MCF 10A (cell line): Measurements from ENCODE around the gene MYOM3. TPM values are rescaled to one million over a fixed set of nuclear protein-coding genes. Genes with fewer than 3 reads are reported as not detected.
A peak's percentile ranks its signal among the peaks of the same experiment; 100 is the strongest.
"Not testable (repeated sequence)": the region's sequence is repeated elsewhere in the genome, so short reads cannot be mapped to it uniquely, and the experiment has no call there.

Experiments used
- BruUV-seq: library from RNA; stranded (reverse); fragments of 400-500 nt; replicated peaks from 2 replicates; lab custom pipeline; 2021; lab: Mats Ljungman, UMichigan
- CTCF ChIA-PET: fragments of 300-600 bp; sonication (Branson Sonifier 250); formaldehyde crosslinking; extraction: SDS; loops from one replicate; lab custom pipeline; 2021; ENCODE audit warnings: antibody characterized with exemption, inconsistent platforms; lab: Yijun Ruan, JAX
- POLR2A ChIA-PET: fragments of 300-600, 350-650 bp; sonication (Branson Sonifier 250); formaldehyde crosslinking; extraction: SDS; loops from one replicate; lab custom pipeline; 2020; ENCODE audit warnings: antibody characterized with exemption, inconsistent platforms; lab: Yijun Ruan, JAX
- DNase-seq: peaks from one replicate; pipeline ENCODE4 v3.0.0-alpha.2; 2018; ENCODE audit not compliant: unreplicated experiment
- H3K27ac Mint-ChIP-seq: one replicate; pipeline ENCODE4 v1.8.0; 2022; ENCODE audit warnings: mild to moderate bottlenecking, low read depth, mixed read lengths; ENCODE audit not compliant: unreplicated experiment
- H3K27me3 Mint-ChIP-seq: one replicate; pipeline ENCODE4 v1.8.0; 2022; ENCODE audit warnings: mixed read lengths; ENCODE audit not compliant: insufficient read depth, unreplicated experiment
- H3K36me3 Mint-ChIP-seq: one replicate; pipeline ENCODE4 v1.8.0; 2022; ENCODE audit warnings: mild to moderate bottlenecking, moderate library complexity, mixed read lengths; ENCODE audit not compliant: insufficient read depth, unreplicated experiment
- H3K4me1 Mint-ChIP-seq: one replicate; pipeline ENCODE4 v1.8.0; 2022; ENCODE audit warnings: mixed read lengths; ENCODE audit not compliant: insufficient read depth, unreplicated experiment
- H3K4me3 Mint-ChIP-seq: one replicate; pipeline ENCODE4 v1.8.0; 2022; ENCODE audit warnings: mild to moderate bottlenecking, moderate library complexity, mixed read lengths; ENCODE audit not compliant: unreplicated experiment
- H3K9me3 Mint-ChIP-seq: one replicate; pipeline ENCODE4 v1.8.0; 2022; ENCODE audit warnings: mixed read lengths; ENCODE audit not compliant: unreplicated experiment
- intact Hi-C: fragments of 100-400 bp; cut with micrococcal nuclease; formaldehyde crosslinking; loops from 2 replicates; pipeline ENCODE4 v1.14.1; 2022
- total RNA-seq: library from RNA; stranded (reverse); gene quantifications from 2 replicates; pipeline ENCODE4 v1.2.3, GENCODE V29; 2022
- TF ChIP-seq, protein P1 (sequence below): fragments of 200-600 bp; IDR thresholded peaks from one replicate; pipeline ENCODE4 v1.8.0; 2022; ENCODE audit warnings: antibody characterized with exemption, mild to moderate bottlenecking; ENCODE audit not compliant: unreplicated experiment

MYOM3 gene
- total RNA-seq, 1 experiment from 2014 or later, result 0.05 TPM

DNA sequence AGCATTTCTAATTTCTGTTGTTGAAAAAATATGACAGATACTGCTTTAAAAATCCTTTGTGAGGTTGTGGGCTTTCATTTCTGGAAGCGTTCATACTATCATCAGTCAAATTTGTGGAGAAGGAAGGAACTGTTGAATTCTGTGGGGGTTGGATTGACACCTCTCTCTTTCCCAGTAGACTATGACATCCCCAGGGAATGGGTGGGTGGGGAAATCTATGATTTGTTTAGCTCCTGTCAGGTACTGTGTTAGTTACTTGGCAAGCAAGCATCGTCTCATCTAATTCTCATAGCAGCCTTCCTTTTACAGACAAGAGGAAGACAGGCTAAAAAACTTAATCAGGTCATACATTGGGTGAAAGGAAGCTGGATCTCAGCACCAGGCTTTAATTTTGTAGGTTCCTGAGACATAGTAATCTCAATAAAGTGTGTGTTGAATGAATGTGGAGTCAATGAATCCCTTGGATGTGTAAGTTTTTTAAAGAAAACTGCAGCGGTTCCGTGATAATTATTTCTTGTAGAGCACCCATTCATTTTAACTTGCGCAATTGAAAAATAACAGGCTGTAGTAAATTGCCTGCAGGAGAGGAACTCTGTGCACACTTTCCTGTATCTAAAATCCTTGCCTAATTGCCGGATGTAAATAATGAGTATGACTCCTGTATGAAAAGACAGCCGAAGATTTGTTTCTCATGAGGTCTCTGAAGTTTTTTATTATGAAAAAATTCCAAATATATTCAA is 60.6 kb downstream of the MYOM3 start:
- TF ChIP-seq, protein P1, sequence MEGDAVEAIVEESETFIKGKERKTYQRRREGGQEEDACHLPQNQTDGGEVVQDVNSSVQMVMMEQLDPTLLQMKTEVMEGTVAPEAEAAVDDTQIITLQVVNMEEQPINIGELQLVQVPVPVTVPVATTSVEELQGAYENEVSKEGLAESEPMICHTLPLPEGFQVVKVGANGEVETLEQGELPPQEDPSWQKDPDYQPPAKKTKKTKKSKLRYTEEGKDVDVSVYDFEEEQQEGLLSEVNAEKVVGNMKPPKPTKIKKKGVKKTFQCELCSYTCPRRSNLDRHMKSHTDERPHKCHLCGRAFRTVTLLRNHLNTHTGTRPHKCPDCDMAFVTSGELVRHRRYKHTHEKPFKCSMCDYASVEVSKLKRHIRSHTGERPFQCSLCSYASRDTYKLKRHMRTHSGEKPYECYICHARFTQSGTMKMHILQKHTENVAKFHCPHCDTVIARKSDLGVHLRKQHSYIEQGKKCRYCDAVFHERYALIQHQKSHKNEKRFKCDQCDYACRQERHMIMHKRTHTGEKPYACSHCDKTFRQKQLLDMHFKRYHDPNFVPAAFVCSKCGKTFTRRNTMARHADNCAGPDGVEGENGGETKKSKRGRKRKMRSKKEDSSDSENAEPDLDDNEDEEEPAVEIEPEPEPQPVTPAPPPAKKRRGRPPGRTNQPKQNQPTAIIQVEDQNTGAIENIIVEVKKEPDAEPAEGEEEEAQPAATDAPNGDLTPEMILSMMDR, result no peak
- Mint-ChIP-seq H3K4me3 (no peak overlapping the region), H3K4me1 (peaks cover 9% of the 10 kb centered on the region), H3K9me3 (no peaks in the 10 kb centered on the region), H3K27ac (no peak overlapping the region), H3K27me3 (no peaks in the 10 kb centered on the region), H3K36me3 (no peaks in the 10 kb centered on the region)
- ChIA-PET CTCF (interaction anchor here (0.7 to 1.5 kb wide), 4 partner anchors 20 to 340 kb away, joined by 3 to 5 read pairs (median 3); no protein-coding TSS in a partner anchor), POLR2A (interaction anchor here (0.6 to 1.6 kb wide), 5 partner anchors 10 to 689 kb away, joined by 3 to 5 read pairs (median 3); partner anchors contain the start of gene SRSF10)
- intact Hi-C loops, result no loop called here
- no TSS peak for BruUV-seq
- DNase-seq, result peak; percentile 70

DNA sequence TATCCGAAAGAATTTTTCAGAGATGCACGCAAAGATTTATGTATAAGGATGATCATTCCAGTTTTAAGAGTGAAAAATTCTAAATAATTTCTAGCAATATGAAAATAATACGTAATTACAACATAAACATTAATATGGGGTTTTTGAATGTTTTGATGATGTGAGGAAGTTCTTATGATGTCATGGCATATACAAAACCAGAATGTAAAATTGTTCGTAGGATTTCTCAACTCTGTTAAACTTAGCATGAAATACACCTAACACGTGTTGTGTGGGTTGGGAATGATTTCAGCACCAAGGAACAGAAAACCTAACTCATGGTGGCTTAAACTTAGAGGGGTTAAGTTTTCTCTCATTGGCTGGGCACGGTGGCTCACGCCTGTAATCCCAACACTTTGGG is 62.2 kb downstream of the MYOM3 start:
- peaks cover 17% of the 10 kb centered on the region for H3K4me1 Mint-ChIP-seq
- no TSS peak for BruUV-seq
- H3K27me3 Mint-ChIP-seq, result no peaks in the 10 kb centered on the region
- H3K36me3 Mint-ChIP-seq, result no peaks in the 10 kb centered on the region
- H3K4me3 Mint-ChIP-seq, result no peak overlapping the region
- TF ChIP-seq, protein P1, result no peak
- CTCF ChIA-PET, result interaction anchor here (0.7 to 1.1 kb wide), 2 partner anchors 21 to 662 kb away, joined by 3 read pairs; no protein-coding TSS in a partner anchor
- DNase-seq, result no peak
- H3K27ac Mint-ChIP-seq, result no peak overlapping the region
- POLR2A ChIA-PET, result interaction anchor here (1.6 kb wide), 1 partner anchor 69 kb away, joined by 4 read pairs; the partner anchor contains the start of gene SRSF10
- H3K9me3 Mint-ChIP-seq, result no peaks in the 10 kb centered on the region
- intact Hi-C loops, result loop anchor here (5.0 kb wide), 1 partner anchor 82 kb away; no protein-coding TSS in a partner anchor

DNA sequence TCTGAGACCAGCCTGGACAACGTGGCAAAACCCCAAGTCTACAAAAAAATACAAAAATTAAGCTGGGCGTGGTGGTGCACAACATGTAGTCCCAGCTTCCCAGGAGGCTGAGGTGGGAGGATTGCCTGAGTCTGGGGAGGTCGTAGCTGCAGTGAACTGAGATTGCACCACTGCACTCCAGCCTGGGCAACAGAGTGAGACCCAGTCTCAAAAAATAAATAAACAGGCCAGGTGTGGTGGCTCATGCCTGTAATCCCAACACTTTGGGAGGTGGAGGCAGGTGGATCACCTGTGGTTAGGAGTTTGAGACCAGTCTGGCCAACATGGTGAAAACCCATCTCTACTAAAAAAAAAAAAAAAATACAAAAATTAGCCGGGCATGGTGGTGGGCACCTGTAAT is 63.0 kb downstream of the MYOM3 start:
- H3K27ac Mint-ChIP-seq, POLR2A ChIA-PET, H3K27me3 Mint-ChIP-seq, H3K9me3 Mint-ChIP-seq, H3K36me3 Mint-ChIP-seq, BruUV-seq, H3K4me3 Mint-ChIP-seq, DNase-seq: not testable (repeated sequence)
- intact Hi-C loops, result loop anchor here (5.0 kb wide), 1 partner anchor 82 kb away; no protein-coding TSS in a partner anchor
- peaks cover 17% of the 10 kb centered on the region for H3K4me1 Mint-ChIP-seq
- CTCF ChIA-PET, result interaction anchor here (0.5 to 0.6 kb wide), 2 partner anchors 23 to 1309 kb away, joined by 3 read pairs; no protein-coding TSS in a partner anchor

DNA sequence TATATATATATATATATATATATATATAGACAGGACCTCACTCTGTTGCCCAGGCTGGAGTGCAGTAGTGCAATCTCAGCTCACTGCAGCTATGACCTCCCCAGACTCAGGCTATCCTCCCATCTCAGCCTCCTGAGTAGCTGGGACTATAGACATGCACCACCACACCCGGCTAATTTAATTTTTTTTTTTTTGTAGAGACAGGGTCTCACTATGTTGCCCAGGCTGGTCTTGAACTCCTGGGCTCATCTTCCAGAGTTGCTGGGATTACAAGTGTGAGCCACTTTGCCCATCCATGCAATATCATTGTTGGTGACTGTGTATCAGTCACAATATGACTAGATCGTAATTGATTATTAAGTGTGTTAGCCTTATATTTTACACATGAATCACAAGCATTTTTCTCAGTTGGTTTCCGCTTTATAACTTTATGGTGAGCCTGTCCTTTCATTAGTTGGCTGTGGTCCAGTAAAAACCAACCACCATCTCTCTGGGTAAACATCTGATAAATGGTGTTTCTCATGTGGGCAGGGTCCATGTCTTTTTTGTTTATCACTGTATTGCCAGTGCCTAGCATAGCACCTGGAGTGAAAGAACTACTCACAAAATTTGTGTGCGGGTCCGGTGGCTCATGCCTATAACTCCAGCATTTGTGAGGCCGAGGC is 63.6 kb downstream of the MYOM3 start:
- peaks cover 17% of the 10 kb centered on the region for H3K4me1 Mint-ChIP-seq
- no peak overlapping the region for H3K27ac Mint-ChIP-seq
- no TSS peak for BruUV-seq
- H3K9me3 Mint-ChIP-seq, result no peaks in the 10 kb centered on the region
- ChIA-PET CTCF (no interaction called here), POLR2A (interaction anchor here (1.1 to 1.2 kb wide), 3 partner anchors 11 to 101 kb away, joined by 3 to 4 read pairs (median 3); no protein-coding TSS in a partner anchor)
- no peak overlapping the region for H3K4me3 Mint-ChIP-seq
- intact Hi-C loops, result loop anchor here (5.0 kb wide), 1 partner anchor 81 kb away; no protein-coding TSS in a partner anchor
- peak; percentile 32 for DNase-seq
- TF ChIP-seq, protein P1, result no peak
- H3K27me3 Mint-ChIP-seq, result no peaks in the 10 kb centered on the region
- no peaks in the 10 kb centered on the region for H3K36me3 Mint-ChIP-seq
